Nephron (organoid): ENCODE results near the gene USH1G.

Source experiments
- H3K27ac Mint-ChIP-seq, 3 experiments: 2 replicates each; pipeline ENCODE4 v1.8.0; 2020; ENCODE audit warnings: mixed read lengths in 3 of 3, mild to moderate bottlenecking in 2 of 3, moderate library complexity in 1 of 3
- H3K27me3 Mint-ChIP-seq: 2 replicates; pipeline ENCODE4 v1.8.0; 2021; ENCODE audit warnings: low read depth, mild to moderate bottlenecking, moderate library complexity, mixed read lengths
- H3K36me3 Mint-ChIP-seq: 2 replicates; pipeline ENCODE4 v1.8.0; 2020; ENCODE audit warnings: low read depth, mixed read lengths
- H3K4me1 Mint-ChIP-seq: 2 replicates; pipeline ENCODE4 v1.8.0; 2020; ENCODE audit warnings: mixed read lengths
- H3K4me3 Mint-ChIP-seq, 3 experiments: 2 replicates each; pipeline ENCODE4 v1.8.0; 2020; ENCODE audit warnings: mild to moderate bottlenecking in 3 of 3, mixed read lengths in 3 of 3, moderate library complexity in 2 of 3
- H3K9me3 Mint-ChIP-seq: 2 replicates; pipeline ENCODE4 v1.8.0; 2020; ENCODE audit warnings: mixed read lengths
- CTCF ChIP-seq, 3 experiments: fragments of 200-600 bp; sonication (generic); IDR thresholded peaks; one replicate each; pipeline ENCODE4 v1.5.0; 2021; ENCODE audit warnings: antibody characterized with exemption in 3 of 3; ENCODE audit not compliant: unreplicated experiment in 3 of 3

The USH1G gene

GRCh38 chr17:74921769-74922168, 1.3 kb downstream of the USH1G start:
- no peak overlapping the region for H3K4me3 Mint-ChIP-seq
- no peak overlapping the region for H3K27ac Mint-ChIP-seq
- no peak for TF ChIP-seq CTCF (IDR thresholded peaks at IDR 0.05; ENCODE audit: unreplicated experiment in 3 of 3)
- H3K36me3 Mint-ChIP-seq = no peaks in the 10 kb centered on the region
- H3K27me3 Mint-ChIP-seq = peaks cover 76% of the 10 kb centered on the region
- H3K4me1 Mint-ChIP-seq = no peaks in the 10 kb centered on the region
- H3K9me3 Mint-ChIP-seq = no peaks in the 10 kb centered on the region

- Mint-ChIP-seq H3K4me1 (no peaks in the 10 kb centered on the region), H3K27me3 (peaks cover 74% of the 10 kb centered on the region), H3K9me3 (no peaks in the 10 kb centered on the region), H3K4me3 (peak overlapping the region; percentile 55 to 71 (median 60)), H3K36me3 (no peaks in the 10 kb centered on the region), H3K27ac (peak overlapping the region in 1 of 3 experiments; percentile 62)
- no peak for TF ChIP-seq CTCF (IDR thresholded peaks at IDR 0.05; ENCODE audit: unreplicated experiment in 3 of 3)
Measured at GRCh38 chr17:74921026-74921681, 1.9 kb downstream of the USH1G start.

GRCh38 chr17:74920642-74921025, 2.4 kb downstream of the USH1G start:
- H3K27me3 Mint-ChIP-seq = peaks cover 69% of the 10 kb centered on the region
- no peaks in the 10 kb centered on the region for H3K9me3 Mint-ChIP-seq
- no peak for TF ChIP-seq CTCF (IDR thresholded peaks at IDR 0.05; ENCODE audit: unreplicated experiment in 3 of 3)
- H3K4me1 Mint-ChIP-seq = no peaks in the 10 kb centered on the region
- peak overlapping the region in 1 of 3 experiments; percentile 62 for H3K27ac Mint-ChIP-seq
- H3K4me3 Mint-ChIP-seq = peak overlapping the region; percentile 55 to 71 (median 60)
- H3K36me3 Mint-ChIP-seq = no peaks in the 10 kb centered on the region

GRCh38 chr17:74920306-74920620, 2.8 kb downstream of the USH1G start:
- no peaks in the 10 kb centered on the region for H3K36me3 Mint-ChIP-seq
- H3K27me3 Mint-ChIP-seq = peaks cover 65% of the 10 kb centered on the region
- H3K4me3 Mint-ChIP-seq = no peak overlapping the region
- no peaks in the 10 kb centered on the region for H3K4me1 Mint-ChIP-seq
- no peak for TF ChIP-seq CTCF (IDR thresholded peaks at IDR 0.05; ENCODE audit: unreplicated experiment in 3 of 3)
- no peak overlapping the region for H3K27ac Mint-ChIP-seq
- H3K9me3 Mint-ChIP-seq = no peaks in the 10 kb centered on the region

- Mint-ChIP-seq H3K9me3 (no peaks in the 10 kb centered on the region), H3K27me3 (peaks cover 59% of the 10 kb centered on the region), H3K4me3 (no peak overlapping the region), H3K36me3 (no peaks in the 10 kb centered on the region), H3K4me1 (no peaks in the 10 kb centered on the region), H3K27ac (no peak overlapping the region)
- TF ChIP-seq CTCF (IDR thresholded peaks at IDR 0.05; ENCODE audit: unreplicated experiment in 3 of 3) = no peak
Measured at GRCh38 chr17:74919440-74920305, 3.4 kb downstream of the USH1G start.
